ENCODE results near the gene SF3A2. TPM values are rescaled to one million over a fixed set of nuclear protein-coding genes. Genes with fewer than 3 reads are reported as not detected.

The SF3A2 gene
- total and polyA plus RNA-seq, 2 experiments from 2014 or later = 67.7 to 128 TPM

- no peaks in the 10 kb centered on the region for H3K27me3 ChIP-seq (ENCODE audit: insufficient read depth)
- Mint-ChIP-seq H3K36me3 (ENCODE audit: low read depth) (peaks cover 38% of the 10 kb centered on the region), H3K4me1 (0 out of 3 replicates have a peak, but pooled peaks cover 2% of the 10 kb centered on the region), H3K9me3 (no peaks in the 10 kb centered on the region), H3K27me3 (ENCODE audit: insufficient read depth, low read depth, poor library complexity) (peaks cover 5% of the 10 kb centered on the region), H3K4me3 (no peak overlapping the region), H3K27ac (no peak overlapping the region)
- H3K9me2 ChIP-seq (ENCODE audit: insufficient read depth) = no peaks in the 10 kb centered on the region
- no peak overlapping the region for H3K4me2 ChIP-seq
- no peak for TF ChIP-seq POLR2AphosphoS5 (IDR thresholded peaks at IDR 0.05; ENCODE audit: low read depth)
- no peak for TF ChIP-seq EZH2phosphoT487 (IDR thresholded peaks at IDR 0.05; ENCODE audit: unreplicated experiment)
- no peak for TF ChIP-seq STAT1 (IDR thresholded peaks at IDR 0.05; ENCODE audit: unreplicated experiment)
- TF ChIP-seq ZNF462 (CRISPR knock-in tag; IDR thresholded peaks at IDR 0.05) = no peak
- H3K36me3 ChIP-seq (ENCODE audit: insufficient read depth) = peaks cover 3% of the 10 kb centered on the region; the same call in 1 of the 2 replicates
- no peaks in the 10 kb centered on the region for H3F3A ChIP-seq (replicated peaks; ENCODE audit: low read depth)
- ATAC-seq (peak; percentile 21; the same call in 2 of the 3 replicates), DNase-seq (ENCODE audit: low spot score) (no peak)
- H3K4me1 ChIP-seq (ENCODE audit: insufficient read depth) = no peaks in the 10 kb centered on the region
- no peak overlapping the region for H2AFZ ChIP-seq
- H3K79me2 ChIP-seq (replicated peaks; ENCODE audit: insufficient read depth) = peaks cover 11% of the 10 kb centered on the region; the same call in 1 of the 2 replicates
- H3K27ac ChIP-seq (ENCODE audit: low read depth) = no peak overlapping the region
- no peaks in the 10 kb centered on the region; the same call in none of the 2 replicates for H4K20me1 ChIP-seq (replicated peaks; ENCODE audit: insufficient read depth)
- H3K4me3 ChIP-seq = no peak overlapping the region
Observed at GRCh38 chr19:2191456-2192310, 44.9 kb upstream of the SF3A2 start.

GRCh38 chr19:2192862-2193261, 43.8 kb upstream of the SF3A2 start:
- Histone ChIP-seq H3K36me3 (ENCODE audit: insufficient read depth) (peaks cover 3% of the 10 kb centered on the region; the same call in 1 of the 2 replicates), H2AFZ (no peak overlapping the region), H3K4me3 (no peak overlapping the region), H3K27ac (ENCODE audit: low read depth) (no peak overlapping the region), H3K79me2 (replicated peaks; ENCODE audit: insufficient read depth) (peaks cover 21% of the 10 kb centered on the region; the same call in 1 of the 2 replicates), H4K20me1 (replicated peaks; ENCODE audit: insufficient read depth) (no peaks in the 10 kb centered on the region; the same call in none of the 2 replicates), H3K4me1 (ENCODE audit: insufficient read depth) (no peaks in the 10 kb centered on the region), H3F3A (replicated peaks; ENCODE audit: low read depth) (no peaks in the 10 kb centered on the region), H3K9me2 (ENCODE audit: insufficient read depth) (no peaks in the 10 kb centered on the region), H3K27me3 (ENCODE audit: insufficient read depth) (no peaks in the 10 kb centered on the region), H3K4me2 (no peak overlapping the region)
- H3K4me1 Mint-ChIP-seq = no peaks in the 10 kb centered on the region; the same call in 2 of the 3 replicates
- ATAC-seq (no peak), DNase-seq (ENCODE audit: low spot score) (no peak)
- H3K9me3 Mint-ChIP-seq = no peaks in the 10 kb centered on the region
- H3K36me3 Mint-ChIP-seq (ENCODE audit: low read depth) = peaks cover 29% of the 10 kb centered on the region
- no peak overlapping the region; the same call in 1 of the 2 replicates for H3K27ac Mint-ChIP-seq
- H3K27me3 Mint-ChIP-seq (ENCODE audit: insufficient read depth, low read depth, poor library complexity) = peaks cover 3% of the 10 kb centered on the region
- H3K4me3 Mint-ChIP-seq = no peak overlapping the region
- TF ChIP-seq STAT1 (IDR thresholded peaks at IDR 0.05; ENCODE audit: unreplicated experiment) (no peak), NANOG (IDR thresholded peaks at IDR 0.05; ENCODE audit: borderline replicate concordance) (no peak)

All from GM23338 (cell line).